Tibial artery (tissue), 4 donors: ENCODE data around the gene AFP.

Experiments
- DNase-seq, 2 donors: peaks; one replicate each; pipeline ENCODE4 v3.0.0-alpha.2; 2019
- H3K27ac ChIP-seq, 2 donors: fragments of 200-600 bp; sonication (generic) in 1 of 2; 1 replicate in 1 of 2; 2 replicates in 1 of 2; pipeline ENCODE4 v1.5.1; 2018 to 2019; ENCODE audit warnings: mild to moderate bottlenecking in 1 of 2
- H3K27me3 ChIP-seq, 2 donors: fragments of 200-600 bp; sonication (generic) in 1 of 2; one replicate each; pipeline versions ENCODE4 v1.5.1 to v1.6.0; 2016 to 2019
- H3K36me3 ChIP-seq, 3 donors: fragments of 200-600 bp; sonication (generic) in 2 of 3; one replicate each; pipeline ENCODE4 v1.5.1; 2016 to 2019; ENCODE audit warnings: mild to moderate bottlenecking in 2 of 3
- H3K4me1 ChIP-seq, 4 donors: fragments of 200-600 bp; sonication (generic) in 2 of 4; 1 replicate in 3 of 4; 2 replicates in 1 of 4; pipeline ENCODE4 v1.5.1; 2016 to 2019
- H3K4me3 ChIP-seq, 2 donors: fragments of 200-600 bp; sonication (generic) in 1 of 2; 1 replicate in 1 of 2; 2 replicates in 1 of 2; pipeline ENCODE4 v1.5.1; 2018 to 2019; ENCODE audit warnings: mild to moderate bottlenecking in 2 of 2
- H3K9me3 ChIP-seq, 3 donors: fragments of 200-600 bp; sonication (generic) in 1 of 3; one replicate each; pipeline ENCODE4 v1.5.1; 2016 to 2019
- intact Hi-C: fragments of 100-400 bp; cut with DNase I; formaldehyde crosslinking; loops from one replicate; pipeline ENCODE4 v1.15.0; 2023; ENCODE audit warnings: low total_unique reads
- TF ChIP-seq, protein P1 (sequence below), 2 experiments: fragments of 200-600 bp in 1 of 2; fragments of 450-650 bp in 1 of 2; IDR thresholded peaks; one replicate each; pipeline ENCODE4 v1.5.1; 2017 to 2019; ENCODE audit warnings: antibody characterized with exemption in 2 of 2, mild to moderate bottlenecking in 1 of 2, moderate library complexity in 1 of 2

AFP gene

DNA sequence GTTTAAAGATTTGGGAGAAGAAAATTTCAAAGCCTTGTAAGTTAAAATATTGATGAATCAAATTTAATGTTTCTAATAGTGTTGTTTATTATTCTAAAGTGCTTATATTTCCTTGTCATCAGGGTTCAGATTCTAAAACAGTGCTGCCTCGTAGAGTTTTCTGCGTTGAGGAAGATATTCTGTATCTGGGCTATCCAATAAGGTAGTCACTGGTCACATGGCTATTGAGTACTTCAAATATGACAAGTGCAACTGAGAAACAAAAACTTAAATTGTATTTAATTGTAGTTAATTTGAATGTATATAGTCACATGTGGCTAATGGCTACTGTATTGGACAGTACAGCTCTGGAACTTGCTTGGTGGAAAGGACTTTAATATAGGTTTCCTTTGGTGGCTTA, 30.9 kb upstream of the AFP start:
- no peaks in the 10 kb centered on the region for H3K4me1 ChIP-seq
- DNase-seq, result no peak
- TF ChIP-seq, protein P1, sequence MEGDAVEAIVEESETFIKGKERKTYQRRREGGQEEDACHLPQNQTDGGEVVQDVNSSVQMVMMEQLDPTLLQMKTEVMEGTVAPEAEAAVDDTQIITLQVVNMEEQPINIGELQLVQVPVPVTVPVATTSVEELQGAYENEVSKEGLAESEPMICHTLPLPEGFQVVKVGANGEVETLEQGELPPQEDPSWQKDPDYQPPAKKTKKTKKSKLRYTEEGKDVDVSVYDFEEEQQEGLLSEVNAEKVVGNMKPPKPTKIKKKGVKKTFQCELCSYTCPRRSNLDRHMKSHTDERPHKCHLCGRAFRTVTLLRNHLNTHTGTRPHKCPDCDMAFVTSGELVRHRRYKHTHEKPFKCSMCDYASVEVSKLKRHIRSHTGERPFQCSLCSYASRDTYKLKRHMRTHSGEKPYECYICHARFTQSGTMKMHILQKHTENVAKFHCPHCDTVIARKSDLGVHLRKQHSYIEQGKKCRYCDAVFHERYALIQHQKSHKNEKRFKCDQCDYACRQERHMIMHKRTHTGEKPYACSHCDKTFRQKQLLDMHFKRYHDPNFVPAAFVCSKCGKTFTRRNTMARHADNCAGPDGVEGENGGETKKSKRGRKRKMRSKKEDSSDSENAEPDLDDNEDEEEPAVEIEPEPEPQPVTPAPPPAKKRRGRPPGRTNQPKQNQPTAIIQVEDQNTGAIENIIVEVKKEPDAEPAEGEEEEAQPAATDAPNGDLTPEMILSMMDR (IDR thresholded peaks at IDR 0.05), result no peak
- no peak overlapping the region for H3K27ac ChIP-seq
- H3K9me3 ChIP-seq, result no peaks in the 10 kb centered on the region
- intact Hi-C loops, result no loop called here
- no peak overlapping the region for H3K4me3 ChIP-seq
- H3K36me3 ChIP-seq, result no peaks in the 10 kb centered on the region
- H3K27me3 ChIP-seq, result no peaks in the 10 kb centered on the region

DNA sequence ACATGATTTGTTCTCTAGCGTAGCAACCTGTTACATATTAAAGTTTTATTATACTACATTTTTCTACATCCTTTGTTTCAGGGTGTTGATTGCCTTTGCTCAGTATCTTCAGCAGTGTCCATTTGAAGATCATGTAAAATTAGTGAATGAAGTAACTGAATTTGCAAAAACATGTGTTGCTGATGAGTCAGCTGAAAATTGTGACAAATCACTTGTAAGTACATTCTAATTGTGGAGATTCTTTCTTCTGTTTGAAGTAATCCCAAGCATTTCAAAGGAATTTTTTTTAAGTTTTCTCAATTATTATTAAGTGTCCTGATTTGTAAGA, 29.5 kb upstream of the AFP start:
- no peaks in the 10 kb centered on the region for H3K27me3 ChIP-seq
- TF ChIP-seq, protein P1 (IDR thresholded peaks at IDR 0.05), result no peak
- no peak for DNase-seq
- no peaks in the 10 kb centered on the region for H3K4me1 ChIP-seq
- no peak overlapping the region for H3K4me3 ChIP-seq
- intact Hi-C loops, result no loop called here
- no peaks in the 10 kb centered on the region for H3K36me3 ChIP-seq
- no peak overlapping the region for H3K27ac ChIP-seq
- H3K9me3 ChIP-seq, result no peaks in the 10 kb centered on the region

DNA sequence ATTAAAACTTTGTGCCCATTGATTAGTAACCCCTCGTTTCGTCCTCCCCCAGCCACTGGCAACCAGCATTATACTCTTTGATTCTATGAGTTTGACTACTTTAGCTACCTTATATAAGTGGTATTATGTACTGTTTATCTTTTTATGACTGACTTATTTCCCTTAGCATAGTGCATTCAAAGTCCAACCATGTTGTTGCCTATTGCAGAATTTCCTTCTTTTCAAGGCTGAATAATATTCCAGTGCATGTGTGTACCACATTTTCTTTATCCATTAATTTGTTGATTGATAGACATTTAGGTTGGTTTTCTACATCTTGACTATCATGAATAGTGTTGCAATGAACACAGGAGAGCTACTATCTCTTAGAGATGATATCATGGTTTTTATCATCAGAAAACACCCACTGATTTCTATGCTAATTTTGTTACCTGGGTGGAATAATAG, 28.8 kb upstream of the AFP start:
- H3K4me1 ChIP-seq, result no peaks in the 10 kb centered on the region
- H3K9me3 ChIP-seq, result no peaks in the 10 kb centered on the region
- TF ChIP-seq, protein P1 (IDR thresholded peaks at IDR 0.05), result no peak
- DNase-seq, result no peak
- H3K27me3 ChIP-seq, result no peaks in the 10 kb centered on the region
- intact Hi-C loops, result no loop called here
- H3K4me3 ChIP-seq, result no peak overlapping the region
- H3K27ac ChIP-seq, result no peak overlapping the region
- H3K36me3 ChIP-seq, result no peaks in the 10 kb centered on the region

DNA sequence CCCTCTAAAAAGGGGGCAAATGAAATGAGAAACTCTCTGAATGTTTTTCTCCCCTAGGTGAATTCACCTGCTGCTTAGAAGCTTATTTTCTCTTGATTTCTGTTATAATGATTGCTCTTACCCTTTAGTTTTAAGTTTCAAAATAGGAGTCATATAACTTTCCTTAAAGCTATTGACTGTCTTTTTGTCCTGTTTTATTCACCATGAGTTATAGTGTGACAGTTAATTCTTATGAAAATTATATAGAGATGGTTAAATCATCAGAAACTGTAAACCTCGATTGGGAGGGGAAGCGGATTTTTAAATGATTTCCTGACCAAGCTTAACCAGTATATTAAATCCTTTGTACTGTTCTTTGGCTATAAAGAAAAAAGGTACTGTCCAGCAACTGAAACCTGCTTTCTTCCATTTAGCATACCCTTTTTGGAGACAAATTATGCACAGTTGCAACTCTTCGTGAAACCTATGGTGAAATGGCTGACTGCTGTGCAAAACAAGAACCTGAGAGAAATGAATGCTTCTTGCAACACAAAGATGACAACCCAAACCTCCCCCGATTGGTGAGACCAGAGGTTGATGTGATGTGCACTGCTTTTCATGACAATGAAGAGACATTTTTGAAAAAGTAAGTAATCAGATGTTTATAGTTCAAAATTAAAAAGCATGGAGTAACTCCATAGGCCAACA, 27.7 kb upstream of the AFP start:
- Histone ChIP-seq H3K36me3 (no peaks in the 10 kb centered on the region), H3K4me3 (no peak overlapping the region), H3K9me3 (no peaks in the 10 kb centered on the region), H3K27me3 (no peaks in the 10 kb centered on the region), H3K4me1 (no peaks in the 10 kb centered on the region), H3K27ac (no peak overlapping the region)
- intact Hi-C loops, result no loop called here
- TF ChIP-seq, protein P1 (IDR thresholded peaks at IDR 0.05), result no peak
- DNase-seq, result no peak

DNA sequence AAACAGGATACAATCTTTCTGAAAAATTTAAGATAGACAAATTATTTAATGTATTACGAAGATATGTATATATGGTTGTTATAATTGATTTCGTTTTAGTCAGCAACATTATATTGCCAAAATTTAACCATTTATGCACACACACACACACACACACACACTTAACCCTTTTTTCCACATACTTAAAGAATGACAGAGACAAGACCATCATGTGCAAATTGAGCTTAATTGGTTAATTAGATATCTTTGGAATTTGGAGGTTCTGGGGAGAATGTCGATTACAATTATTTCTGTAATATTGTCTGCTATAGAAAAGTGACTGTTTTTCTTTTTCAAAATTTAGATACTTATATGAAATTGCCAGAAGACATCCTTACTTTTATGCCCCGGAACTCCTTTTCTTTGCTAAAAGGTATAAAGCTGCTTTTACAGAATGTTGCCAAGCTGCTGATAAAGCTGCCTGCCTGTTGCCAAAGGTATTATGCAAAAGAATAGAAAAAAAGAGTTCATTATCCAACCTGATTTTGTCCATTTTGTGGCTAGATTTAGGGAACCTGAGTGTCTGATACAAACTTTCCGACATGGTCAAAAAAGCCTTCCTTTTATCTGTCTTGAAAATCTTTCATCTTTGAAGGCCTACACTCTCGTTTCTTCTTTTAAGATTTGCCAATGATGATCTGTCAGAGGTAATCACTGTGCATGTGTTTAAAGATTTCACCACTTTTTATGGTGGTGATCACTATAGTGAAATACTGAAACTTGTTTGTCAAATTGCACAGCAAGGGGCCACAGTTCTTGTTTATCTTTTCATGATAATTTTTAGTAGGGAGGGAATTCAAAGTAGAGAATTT, 26.8 kb upstream of the AFP start:
- Histone ChIP-seq H3K36me3 (no peaks in the 10 kb centered on the region), H3K27ac (no peak overlapping the region), H3K9me3 (no peaks in the 10 kb centered on the region), H3K4me3 (no peak overlapping the region), H3K27me3 (no peaks in the 10 kb centered on the region), H3K4me1 (no peaks in the 10 kb centered on the region)
- intact Hi-C loops, result no loop called here
- TF ChIP-seq, protein P1 (IDR thresholded peaks at IDR 0.05), result no peak
- DNase-seq, result no peak
